Mesothelial cell of epicardium (in vitro differentiated cells): Measurements from ENCODE around the gene PITRM1. TPM values are rescaled to one million over a fixed set of nuclear protein-coding genes. Genes with fewer than 3 reads are reported as not detected.

ENCODE experiments used
- DNase-seq, 2 experiments: peaks; one replicate each; pipeline ENCODE4 v3.0.0; 2021; ENCODE audit warnings: low spot score in 2 of 2; ENCODE audit not compliant: unreplicated experiment in 2 of 2
- H3K27ac Mint-ChIP-seq: 2 replicates; pipeline ENCODE4 v1.8.0; 2021; ENCODE audit warnings: mixed read lengths
- H3K27me3 Mint-ChIP-seq: 2 replicates; pipeline ENCODE4 v1.8.0; 2021; ENCODE audit warnings: low read depth, mixed read lengths
- H3K36me3 Mint-ChIP-seq: 2 replicates; pipeline ENCODE4 v1.8.0; 2021; ENCODE audit warnings: mixed read lengths
- H3K4me1 Mint-ChIP-seq: 2 replicates; pipeline ENCODE4 v1.8.0; 2021; ENCODE audit warnings: mixed read lengths
- H3K4me3 Mint-ChIP-seq: 2 replicates; pipeline ENCODE4 v1.8.0; 2021; ENCODE audit warnings: mild to moderate bottlenecking, moderate library complexity, mixed read lengths
- H3K9me3 Mint-ChIP-seq: 2 replicates; pipeline ENCODE4 v1.8.0; 2021; ENCODE audit warnings: mixed read lengths
- total RNA-seq: library from RNA; stranded (reverse); gene quantifications from 3 replicates; pipeline ENCODE4 v1.2.1, GENCODE V29; 2021
- TF ChIP-seq, protein P1 (sequence below): fragments of 200-600 bp; sonication (generic); IDR thresholded peaks from one replicate; pipeline ENCODE4 v1.5.0; 2021; ENCODE audit warnings: antibody characterized with exemption; ENCODE audit not compliant: unreplicated experiment

Gene PITRM1
- total RNA-seq, 1 donor from 2014 or later: 75.5 TPM

DNA sequence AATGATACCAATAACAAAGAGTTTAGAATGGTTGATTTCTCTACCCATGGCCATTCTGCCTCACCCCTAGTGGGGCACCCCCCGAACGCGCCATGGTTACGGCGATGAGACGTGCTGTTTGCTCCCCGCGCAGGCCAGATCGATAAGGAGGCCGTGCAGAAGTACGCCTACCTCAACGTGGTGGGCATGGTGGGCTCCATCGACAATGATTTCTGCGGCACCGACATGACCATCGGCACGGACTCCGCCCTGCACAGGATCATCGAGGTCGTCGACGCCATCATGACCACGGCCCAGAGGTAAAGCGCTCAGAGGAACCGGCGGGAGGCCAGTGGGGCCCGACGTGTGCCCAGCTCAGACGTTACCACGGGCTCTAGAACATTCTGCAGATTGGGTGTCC is 68.9 kb downstream of the PITRM1 start:
- no peak for DNase-seq
- Mint-ChIP-seq H3K27me3 (no peaks in the 10 kb centered on the region), H3K4me1 (peaks cover 1% of the 10 kb centered on the region), H3K27ac (no peak overlapping the region), H3K4me3 (no peak overlapping the region), H3K36me3 (peaks cover 28% of the 10 kb centered on the region), H3K9me3 (no peaks in the 10 kb centered on the region)
- TF ChIP-seq, protein P1, sequence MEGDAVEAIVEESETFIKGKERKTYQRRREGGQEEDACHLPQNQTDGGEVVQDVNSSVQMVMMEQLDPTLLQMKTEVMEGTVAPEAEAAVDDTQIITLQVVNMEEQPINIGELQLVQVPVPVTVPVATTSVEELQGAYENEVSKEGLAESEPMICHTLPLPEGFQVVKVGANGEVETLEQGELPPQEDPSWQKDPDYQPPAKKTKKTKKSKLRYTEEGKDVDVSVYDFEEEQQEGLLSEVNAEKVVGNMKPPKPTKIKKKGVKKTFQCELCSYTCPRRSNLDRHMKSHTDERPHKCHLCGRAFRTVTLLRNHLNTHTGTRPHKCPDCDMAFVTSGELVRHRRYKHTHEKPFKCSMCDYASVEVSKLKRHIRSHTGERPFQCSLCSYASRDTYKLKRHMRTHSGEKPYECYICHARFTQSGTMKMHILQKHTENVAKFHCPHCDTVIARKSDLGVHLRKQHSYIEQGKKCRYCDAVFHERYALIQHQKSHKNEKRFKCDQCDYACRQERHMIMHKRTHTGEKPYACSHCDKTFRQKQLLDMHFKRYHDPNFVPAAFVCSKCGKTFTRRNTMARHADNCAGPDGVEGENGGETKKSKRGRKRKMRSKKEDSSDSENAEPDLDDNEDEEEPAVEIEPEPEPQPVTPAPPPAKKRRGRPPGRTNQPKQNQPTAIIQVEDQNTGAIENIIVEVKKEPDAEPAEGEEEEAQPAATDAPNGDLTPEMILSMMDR: no peak

DNA sequence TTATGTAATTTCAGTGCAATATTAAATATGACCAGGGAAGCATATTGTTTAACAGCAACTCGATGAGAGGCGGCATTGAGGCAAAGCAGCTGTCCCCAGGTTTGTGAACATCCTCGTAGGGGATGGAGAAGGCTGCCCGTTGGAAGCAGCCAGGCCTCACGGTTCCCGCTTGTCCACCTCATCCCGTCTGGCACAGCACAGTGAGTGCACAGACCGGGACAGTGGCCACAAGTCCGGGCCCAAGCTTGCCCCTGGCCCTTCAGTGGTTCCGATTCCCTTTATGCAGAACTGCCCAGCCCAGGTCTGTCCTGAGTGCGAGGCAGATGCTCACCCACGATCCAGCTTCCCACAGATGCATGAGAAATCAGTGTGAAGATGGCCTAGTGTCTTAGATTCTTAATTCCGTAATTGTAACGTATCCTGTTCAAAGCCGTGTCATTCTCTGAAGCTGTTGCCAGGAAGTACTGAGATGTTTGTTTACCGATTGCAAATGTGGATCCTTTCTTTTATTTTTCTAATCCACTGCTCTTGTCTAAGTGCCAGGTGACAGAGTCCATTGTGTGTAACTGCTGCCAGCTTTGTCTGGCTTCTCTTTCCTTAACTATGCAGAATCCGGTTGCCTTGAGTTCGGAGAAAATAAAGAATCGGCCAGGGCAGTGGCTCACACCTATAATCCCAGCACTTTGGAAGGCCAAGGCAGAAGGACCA is 69.7 kb downstream of the PITRM1 start:
- H3K27ac Mint-ChIP-seq: no peak overlapping the region
- H3K9me3 Mint-ChIP-seq: no peaks in the 10 kb centered on the region
- H3K4me3 Mint-ChIP-seq: no peak overlapping the region
- DNase-seq: no peak
- H3K4me1 Mint-ChIP-seq: peaks cover 1% of the 10 kb centered on the region
- peaks cover 26% of the 10 kb centered on the region for H3K36me3 Mint-ChIP-seq
- H3K27me3 Mint-ChIP-seq: no peaks in the 10 kb centered on the region
- TF ChIP-seq, protein P1: no peak

DNA sequence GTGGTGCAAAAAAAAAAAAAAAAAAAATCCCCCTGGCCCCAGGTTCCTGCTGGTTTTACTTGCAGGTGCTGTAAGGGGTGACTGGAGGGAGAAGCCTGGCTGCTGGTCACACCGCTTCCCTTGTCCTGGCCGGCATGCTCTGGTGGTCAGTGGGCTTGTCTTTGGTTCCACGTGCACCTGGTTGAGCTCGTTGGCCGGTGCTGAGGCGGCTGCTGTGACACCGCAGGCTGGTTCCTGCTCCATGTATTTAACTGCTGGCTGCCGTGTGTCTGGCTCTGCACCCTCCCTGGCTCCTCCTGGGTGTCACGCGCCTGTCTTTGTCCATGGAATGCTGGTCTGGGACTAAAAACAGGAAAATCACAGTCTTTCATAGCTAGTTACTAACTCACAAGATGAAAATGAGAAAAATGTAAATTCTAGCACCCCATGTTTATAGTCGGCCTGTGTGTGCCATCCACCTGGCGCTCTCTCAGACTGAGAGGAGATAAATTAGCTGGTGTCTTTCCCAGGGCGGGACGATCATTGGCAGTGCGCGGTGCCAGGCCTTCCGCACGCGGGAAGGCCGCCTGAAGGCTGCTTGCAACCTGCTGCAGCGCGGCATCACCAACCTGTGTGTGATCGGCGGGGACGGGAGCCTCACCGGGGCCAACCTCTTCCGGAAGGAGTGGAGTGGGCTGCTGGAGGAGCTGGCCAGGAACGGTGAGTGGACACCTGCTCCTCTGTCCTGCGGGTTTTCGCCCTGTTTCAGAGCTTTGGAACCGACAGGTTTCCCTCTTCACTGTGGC is 71.5 kb downstream of the PITRM1 start:
- Mint-ChIP-seq H3K27me3 (no peaks in the 10 kb centered on the region), H3K4me3 (no peak overlapping the region), H3K4me1 (peaks cover 2% of the 10 kb centered on the region), H3K27ac (no peak overlapping the region), H3K9me3 (no peaks in the 10 kb centered on the region), H3K36me3 (peaks cover 26% of the 10 kb centered on the region)
- DNase-seq: no peak
- TF ChIP-seq, protein P1: no peak

DNA sequence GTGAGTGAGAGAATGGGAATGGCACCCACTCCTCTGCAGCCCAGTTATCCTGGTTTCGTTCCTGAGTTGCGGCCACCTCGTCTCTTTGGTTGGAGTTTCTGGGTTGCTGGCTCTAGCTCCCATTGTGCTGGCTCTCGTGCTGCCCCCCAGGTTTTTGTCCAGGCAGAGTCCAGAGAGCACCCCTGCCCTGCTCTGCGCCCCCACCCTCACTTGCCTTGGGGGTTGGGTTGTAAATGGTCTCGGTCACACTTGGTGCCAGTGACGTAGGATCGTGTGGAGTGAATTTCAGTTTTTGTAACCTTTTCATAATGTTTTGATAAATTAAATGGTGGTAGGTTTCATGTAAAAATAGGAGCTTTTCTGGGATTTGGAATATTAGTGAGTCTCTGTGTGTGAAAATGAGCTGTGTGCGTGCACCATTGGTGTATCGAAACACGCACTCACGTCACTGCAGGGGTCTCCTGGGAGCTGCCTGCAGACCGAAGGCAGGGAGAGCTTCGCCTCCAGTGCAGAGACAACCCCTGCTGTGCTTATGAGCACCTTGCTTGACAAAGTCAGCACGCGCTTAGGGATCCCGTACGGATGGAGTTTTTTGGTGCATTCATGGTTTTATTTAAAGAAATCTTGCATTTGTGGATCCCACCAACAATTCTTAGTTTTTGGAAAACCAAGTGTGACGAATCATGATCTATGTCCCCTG is 72.3 kb downstream of the PITRM1 start:
- H3K4me3 Mint-ChIP-seq: no peak overlapping the region
- peaks cover 10% of the 10 kb centered on the region for H3K4me1 Mint-ChIP-seq
- no peak overlapping the region for H3K27ac Mint-ChIP-seq

More for the DNA sequence above, 72.3 kb downstream of the PITRM1 start:
- Mint-ChIP-seq H3K27me3 (no peaks in the 10 kb centered on the region), H3K9me3 (no peaks in the 10 kb centered on the region), H3K36me3 (peaks cover 26% of the 10 kb centered on the region)
- TF ChIP-seq, protein P1: no peak
- DNase-seq: no peak
